OCI-LY7 (cell line): ENCODE measurements around the gene LONP2. TPM values are rescaled to one million over a fixed set of nuclear protein-coding genes. Genes with fewer than 3 reads are reported as not detected.
"Not testable (repeated sequence)": the region's sequence is repeated elsewhere in the genome, so short reads cannot be mapped to it uniquely, and the experiment has no call there.

Experiments used
- BruUV-seq: library from RNA; stranded (reverse); fragments of 400-500 nt; replicated peaks from 2 replicates; lab custom pipeline; 2021; lab: Mats Ljungman, UMichigan
- CTCF ChIA-PET: fragments of 300-600 bp; sonication (Branson Sonifier 250); formaldehyde crosslinking; loops from one replicate; lab custom pipeline; 2022; ENCODE audit warnings: antibody characterized with exemption; ENCODE audit not compliant: unreplicated experiment; lab: Charles Lee
- POLR2A ChIA-PET: fragments of 300-600 bp; sonication (Branson Sonifier 250); formaldehyde crosslinking; loops from one replicate; lab custom pipeline; 2022; ENCODE audit warnings: antibody characterized with exemption; lab: Charles Lee
- DNase-seq: peaks from one replicate; pipeline ENCODE4 v3.0.0-alpha.2; 2015; ENCODE audit warnings: low spot score
- H2AFZ ChIP-seq: fragments of 200-600 bp; sonication (generic), shearing (Covaris generic); 2 replicates; pipeline ENCODE4 v1.6.1; 2014; ENCODE audit warnings: mild to moderate bottlenecking, antibody characterized with exemption, low read length, moderate library complexity
- H3K27ac ChIP-seq: fragments of 200-600 bp; sonication (generic); 2 replicates; pipeline ENCODE4 v1.5.1; 2014; ENCODE audit warnings: mixed run types, low read depth, mild to moderate bottlenecking, moderate library complexity, low read length, inconsistent platforms; ENCODE audit not compliant: poor library complexity, severe bottlenecking
- H3K36me3 ChIP-seq: fragments of 200-600 bp; sonication (generic); 2 replicates; pipeline ENCODE4 v1.6.1; 2014; ENCODE audit warnings: mild to moderate bottlenecking, antibody characterized with exemption, low read length, moderate library complexity, mixed read lengths; ENCODE audit not compliant: insufficient read depth
- H3K4me1 ChIP-seq: fragments of 200-600 bp; sonication (generic); 2 replicates; pipeline ENCODE4 v1.5.1; 2014; ENCODE audit warnings: mild to moderate bottlenecking, low read length; ENCODE audit not compliant: insufficient read depth, poor library complexity, severe bottlenecking
- H3K4me2 ChIP-seq: fragments of 200-600 bp; sonication (generic); 2 replicates; pipeline ENCODE4 v1.6.1; 2014; ENCODE audit warnings: mild to moderate bottlenecking, low read length
- H3K4me3 ChIP-seq: fragments of 200-600 bp; sonication (generic); 2 replicates; pipeline ENCODE4 v1.5.1; 2014; ENCODE audit warnings: mild to moderate bottlenecking, low read depth, low read length; ENCODE audit not compliant: poor library complexity, severe bottlenecking
- H3K79me2 ChIP-seq: fragments of 200-600 bp; sonication (generic); 2 replicates; pipeline ENCODE4 v1.6.1; 2016; ENCODE audit warnings: low read depth, mild to moderate bottlenecking, low read length, moderate library complexity, mixed read lengths; ENCODE audit not compliant: insufficient read depth
- H3K9me2 ChIP-seq: fragments of 200-600 bp; sonication (generic); 2 replicates; pipeline ENCODE4 v1.6.1; 2016; ENCODE audit warnings: mild to moderate bottlenecking, low read length, mixed read lengths; ENCODE audit not compliant: insufficient read depth
- H3K9me3 ChIP-seq: fragments of 200-600 bp; sonication (generic); 2 replicates; pipeline ENCODE4 v1.6.1; 2014; ENCODE audit warnings: mild to moderate bottlenecking, mixed run types, low read length, mixed read lengths
- H4K20me1 ChIP-seq: fragments of 200-600 bp; sonication (generic); 2 replicates; pipeline ENCODE4 v1.6.1; 2014; ENCODE audit warnings: mild to moderate bottlenecking, antibody characterized with exemption, low read length, moderate library complexity, mixed read lengths; ENCODE audit not compliant: insufficient read depth
- EZH2phosphoT487 ChIP-seq: fragments of 200-600 bp; sonication (generic); IDR thresholded peaks from 2 replicates; pipeline ENCODE4 v1.6.1; 2018; ENCODE audit warnings: low read depth, borderline replicate concordance, mild to moderate bottlenecking, mixed run types, antibody characterized with exemption, low read length, moderate library complexity, mixed read lengths
- intact Hi-C: fragments of 100-400 bp; cut with micrococcal nuclease; formaldehyde crosslinking; loops from one replicate; pipeline ENCODE4 v1.10.0; 2022; ENCODE audit not compliant: unreplicated experiment
- total RNA-seq, 2 experiments: library from RNA; depleted of rRNA in 1 of 2; stranded (reverse); fragments of >200 nt in 1 of 2; shearing (Covaris generic) in 1 of 2; gene quantifications; 2 replicates each; pipeline ENCODE4 v1.2.3, GENCODE V29; 2014 to 2022
- TF ChIP-seq, protein P1 (sequence below): fragments of 200-600 bp; sonication (generic); conservative IDR thresholded peaks from 2 replicates; pipeline ENCODE4 v1.5.1; 2014; ENCODE audit warnings: mild to moderate bottlenecking, antibody characterized with exemption, low read length, moderate library complexity, mixed read lengths

The LONP2 gene
- total RNA-seq, 2 experiments from 2014 or later, result 13.0 to 23.3 TPM

- no peaks in the 10 kb centered on the region for H3K4me1 ChIP-seq
- no peaks in the 10 kb centered on the region for H3K9me3 ChIP-seq
- TF ChIP-seq, protein P1, sequence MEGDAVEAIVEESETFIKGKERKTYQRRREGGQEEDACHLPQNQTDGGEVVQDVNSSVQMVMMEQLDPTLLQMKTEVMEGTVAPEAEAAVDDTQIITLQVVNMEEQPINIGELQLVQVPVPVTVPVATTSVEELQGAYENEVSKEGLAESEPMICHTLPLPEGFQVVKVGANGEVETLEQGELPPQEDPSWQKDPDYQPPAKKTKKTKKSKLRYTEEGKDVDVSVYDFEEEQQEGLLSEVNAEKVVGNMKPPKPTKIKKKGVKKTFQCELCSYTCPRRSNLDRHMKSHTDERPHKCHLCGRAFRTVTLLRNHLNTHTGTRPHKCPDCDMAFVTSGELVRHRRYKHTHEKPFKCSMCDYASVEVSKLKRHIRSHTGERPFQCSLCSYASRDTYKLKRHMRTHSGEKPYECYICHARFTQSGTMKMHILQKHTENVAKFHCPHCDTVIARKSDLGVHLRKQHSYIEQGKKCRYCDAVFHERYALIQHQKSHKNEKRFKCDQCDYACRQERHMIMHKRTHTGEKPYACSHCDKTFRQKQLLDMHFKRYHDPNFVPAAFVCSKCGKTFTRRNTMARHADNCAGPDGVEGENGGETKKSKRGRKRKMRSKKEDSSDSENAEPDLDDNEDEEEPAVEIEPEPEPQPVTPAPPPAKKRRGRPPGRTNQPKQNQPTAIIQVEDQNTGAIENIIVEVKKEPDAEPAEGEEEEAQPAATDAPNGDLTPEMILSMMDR, result no peak
- TF ChIP-seq EZH2phosphoT487, result no peak
- H2AFZ ChIP-seq, result no peak overlapping the region
- no peak overlapping the region for H3K4me2 ChIP-seq
- H3K27ac ChIP-seq, result no peak overlapping the region
- CTCF ChIA-PET, result no interaction called here
- POLR2A ChIA-PET, result no interaction called here
- BruUV-seq, result no TSS peak
- H3K79me2 ChIP-seq, result no peaks in the 10 kb centered on the region
- intact Hi-C loops, result loop anchor here (1.0 to 5.0 kb wide), 5 partner anchors 82 to 277 kb away; no protein-coding TSS in a partner anchor
- DNase-seq, result no peak
- no peak overlapping the region for H3K4me3 ChIP-seq
- H3K9me2 ChIP-seq, result no peaks in the 10 kb centered on the region
- peaks cover 16% of the 10 kb centered on the region; the same call in 1 of the 2 replicates for H4K20me1 ChIP-seq
- peaks cover 52% of the 10 kb centered on the region for H3K36me3 ChIP-seq
These were observed 108.7 kb downstream of the LONP2 start for GRCh38 chr16:48352648-48353390.

GRCh38 chr16:48353565-48354163 is 109.6 kb downstream of the LONP2 start:
- TF ChIP-seq, protein P1, result peak; percentile 96
- TF ChIP-seq EZH2phosphoT487, result no peak
- Histone ChIP-seq H3K9me2 (no peaks in the 10 kb centered on the region), H3K4me3 (no peak overlapping the region), H3K4me1 (no peaks in the 10 kb centered on the region), H3K4me2 (peak overlapping the region; percentile 20; the same call in 1 of the 2 replicates), H4K20me1 (peaks cover 23% of the 10 kb centered on the region; the same call in 1 of the 2 replicates), H3K27ac (no peak overlapping the region), H3K36me3 (peaks cover 58% of the 10 kb centered on the region), H2AFZ (no peak overlapping the region), H3K79me2 (peaks cover 3% of the 10 kb centered on the region; the same call in 1 of the 2 replicates), H3K9me3 (no peaks in the 10 kb centered on the region)
- intact Hi-C loops, result loop anchor here (1.0 to 5.0 kb wide), 5 partner anchors 81 to 277 kb away; no protein-coding TSS in a partner anchor
- peak; percentile 80 for DNase-seq
- no TSS peak for BruUV-seq
- POLR2A ChIA-PET, result interaction anchor here (0.5 to 1.2 kb wide), 8 partner anchors 16 to 352 kb away, joined by 3 to 7 read pairs (median 3); no protein-coding TSS in a partner anchor
- CTCF ChIA-PET, result interaction anchor here (0.8 kb wide), 1 partner anchor 12 kb away, joined by 3 read pairs; no protein-coding TSS in a partner anchor

DNA sequence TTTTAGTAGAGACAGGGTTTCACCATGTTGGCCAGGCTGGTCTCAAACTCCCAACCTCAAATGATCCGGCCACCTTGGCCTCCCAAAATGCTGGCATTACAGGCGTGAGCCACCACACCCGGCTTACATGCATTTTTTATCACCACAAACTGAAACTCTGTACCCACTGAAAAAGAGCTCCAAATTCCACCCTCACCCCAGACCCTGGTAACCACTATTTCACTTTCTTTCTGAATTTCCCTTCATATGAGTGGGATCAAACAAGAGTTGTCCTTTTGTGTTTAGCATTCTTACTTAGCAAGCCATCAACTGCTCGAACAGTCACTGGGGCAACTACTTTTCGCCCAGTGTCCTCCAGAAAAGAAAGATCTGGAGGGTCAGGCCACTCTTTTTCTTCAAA is 110.3 kb downstream of the LONP2 start:
- Histone ChIP-seq H3K36me3 (peaks cover 56% of the 10 kb centered on the region), H4K20me1 (peaks cover 23% of the 10 kb centered on the region; the same call in 1 of the 2 replicates)
- intact Hi-C loops, result loop anchor here (5.0 kb wide), 1 partner anchor 188 kb away; no protein-coding TSS in a partner anchor
- H3K27ac ChIP-seq, H3K4me2 ChIP-seq, H3K4me1 ChIP-seq, H3K79me2 ChIP-seq, H2AFZ ChIP-seq, DNase-seq, BruUV-seq, H3K4me3 ChIP-seq, H3K9me2 ChIP-seq, H3K9me3 ChIP-seq: not testable (repeated sequence)
- ChIA-PET POLR2A (interaction anchor here (0.5 to 1.2 kb wide), 6 partner anchors 13 to 246 kb away, joined by 3 to 4 read pairs (median 3); no protein-coding TSS in a partner anchor), CTCF (interaction anchor here (0.8 kb wide), 1 partner anchor 11 kb away, joined by 3 read pairs; no protein-coding TSS in a partner anchor)
